C4-2B (cell line): Measurements from ENCODE around the gene RNF152.

ENCODE experiments used
- H3K27ac ChIP-seq: fragments of 450-650 bp; 2 replicates; pipeline ENCODE4 v1.5.1; 2017
- ZFX ChIP-seq: fragments of 450-650 bp; IDR thresholded peaks from 2 replicates; pipeline ENCODE4 v1.6.1; 2017
- TF ChIP-seq, protein P1 (sequence below): fragments of 450-650 bp; conservative IDR thresholded peaks from 2 replicates; pipeline ENCODE4 v1.5.1; 2017; ENCODE audit warnings: mild to moderate bottlenecking

RNF152 gene

DNA sequence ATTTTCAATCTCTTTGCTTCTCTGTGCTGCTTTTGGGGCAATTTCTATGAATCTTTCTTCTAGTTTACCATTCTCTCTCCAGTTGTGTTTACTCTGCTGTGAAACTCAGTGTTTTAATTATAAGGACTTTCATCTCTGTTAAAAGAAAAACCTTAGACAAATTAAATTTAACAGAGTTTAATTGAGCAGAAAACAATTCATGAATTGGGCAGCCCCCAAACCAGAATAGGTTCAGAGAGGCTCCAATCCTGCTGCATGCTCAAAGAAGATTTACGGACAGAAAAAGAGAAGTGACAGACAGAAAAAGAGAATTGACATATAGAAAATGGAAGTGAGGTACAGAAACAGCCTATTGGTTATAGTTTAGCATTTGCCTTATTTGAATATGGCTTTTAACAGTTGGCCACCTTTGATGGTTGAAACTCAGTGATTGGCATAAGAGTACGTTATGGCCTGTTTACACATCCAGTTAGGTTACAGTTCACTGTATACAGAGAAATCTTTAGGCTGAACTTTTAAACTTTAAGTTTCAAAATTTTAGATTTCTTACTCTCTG, 120.4 kb downstream of the RNF152 start:
- H3K27ac ChIP-seq: no peak overlapping the region
- TF ChIP-seq, protein P1, sequence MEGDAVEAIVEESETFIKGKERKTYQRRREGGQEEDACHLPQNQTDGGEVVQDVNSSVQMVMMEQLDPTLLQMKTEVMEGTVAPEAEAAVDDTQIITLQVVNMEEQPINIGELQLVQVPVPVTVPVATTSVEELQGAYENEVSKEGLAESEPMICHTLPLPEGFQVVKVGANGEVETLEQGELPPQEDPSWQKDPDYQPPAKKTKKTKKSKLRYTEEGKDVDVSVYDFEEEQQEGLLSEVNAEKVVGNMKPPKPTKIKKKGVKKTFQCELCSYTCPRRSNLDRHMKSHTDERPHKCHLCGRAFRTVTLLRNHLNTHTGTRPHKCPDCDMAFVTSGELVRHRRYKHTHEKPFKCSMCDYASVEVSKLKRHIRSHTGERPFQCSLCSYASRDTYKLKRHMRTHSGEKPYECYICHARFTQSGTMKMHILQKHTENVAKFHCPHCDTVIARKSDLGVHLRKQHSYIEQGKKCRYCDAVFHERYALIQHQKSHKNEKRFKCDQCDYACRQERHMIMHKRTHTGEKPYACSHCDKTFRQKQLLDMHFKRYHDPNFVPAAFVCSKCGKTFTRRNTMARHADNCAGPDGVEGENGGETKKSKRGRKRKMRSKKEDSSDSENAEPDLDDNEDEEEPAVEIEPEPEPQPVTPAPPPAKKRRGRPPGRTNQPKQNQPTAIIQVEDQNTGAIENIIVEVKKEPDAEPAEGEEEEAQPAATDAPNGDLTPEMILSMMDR: no peak
- no peak for TF ChIP-seq ZFX

DNA sequence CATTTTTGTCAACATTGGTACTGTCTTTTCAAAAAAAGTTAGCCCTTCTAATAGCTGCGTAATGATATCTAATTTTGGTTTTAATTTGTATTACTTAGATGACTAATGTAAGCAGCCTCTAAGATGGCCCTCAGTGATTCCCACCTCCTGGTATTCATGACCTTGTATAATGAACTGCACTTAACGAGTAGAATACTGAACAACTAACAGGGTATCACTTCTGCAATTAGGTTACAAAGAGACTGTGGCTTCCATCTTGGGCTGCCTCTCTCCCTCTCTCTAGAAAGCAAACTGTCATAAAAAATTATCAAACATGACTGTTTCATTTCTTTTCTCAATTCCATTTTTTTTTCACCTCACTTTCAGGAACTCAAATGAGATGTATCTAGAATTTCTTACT, 120.9 kb downstream of the RNF152 start:
- no peak overlapping the region for H3K27ac ChIP-seq
- TF ChIP-seq ZFX: no peak
- TF ChIP-seq, protein P1: no peak

DNA sequence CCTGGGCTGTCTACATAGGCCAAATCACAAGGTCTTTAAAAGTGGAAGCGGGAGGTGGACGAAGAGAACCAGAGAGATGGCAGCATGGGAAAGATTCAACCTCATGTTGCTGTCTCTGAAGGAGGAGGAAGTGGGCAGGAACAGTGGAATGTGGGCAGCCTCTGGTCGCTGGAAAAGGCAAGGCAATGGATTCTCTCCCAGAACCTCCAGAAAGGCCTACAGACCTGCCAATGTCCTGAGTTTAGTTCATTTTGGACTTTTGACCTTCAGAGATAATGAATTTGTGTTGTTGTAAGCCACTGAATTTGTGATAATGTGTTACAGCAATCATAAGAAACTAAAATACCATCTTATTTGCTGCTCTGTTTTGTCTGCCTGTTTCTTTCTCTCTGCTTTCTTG, 122.5 kb downstream of the RNF152 start:
- no peak for TF ChIP-seq ZFX
- TF ChIP-seq, protein P1: no peak
- no peak overlapping the region for H3K27ac ChIP-seq

DNA sequence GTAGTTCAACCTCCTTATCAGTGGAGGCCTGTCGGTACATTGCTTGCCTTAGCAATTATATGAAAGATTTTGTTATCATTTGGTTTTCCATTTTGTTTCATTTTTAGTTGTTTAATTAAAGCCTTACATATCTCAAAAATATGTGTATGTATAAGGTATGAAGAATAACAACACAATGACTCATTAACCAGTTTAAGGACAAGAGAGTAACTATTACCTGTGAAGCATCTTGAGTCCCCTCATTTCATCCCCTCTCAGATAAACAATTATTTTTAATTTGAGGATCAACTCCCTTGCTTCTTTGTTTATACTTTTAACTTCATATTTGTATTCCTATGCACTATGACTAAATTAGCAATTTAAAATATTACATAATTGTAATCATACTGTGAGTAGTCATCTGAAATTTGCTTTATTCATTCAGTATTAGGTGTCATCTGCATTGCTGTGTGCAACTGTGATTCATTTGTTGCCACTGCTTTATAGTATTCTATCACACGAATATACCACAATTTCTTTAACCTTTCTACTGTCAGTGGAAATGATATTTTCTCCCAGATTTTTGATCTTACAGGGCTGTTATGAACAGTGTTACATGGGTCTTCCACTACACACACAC, 126.4 kb downstream of the RNF152 start:
- no peak overlapping the region for H3K27ac ChIP-seq
- TF ChIP-seq, protein P1: no peak
- TF ChIP-seq ZFX: no peak

DNA sequence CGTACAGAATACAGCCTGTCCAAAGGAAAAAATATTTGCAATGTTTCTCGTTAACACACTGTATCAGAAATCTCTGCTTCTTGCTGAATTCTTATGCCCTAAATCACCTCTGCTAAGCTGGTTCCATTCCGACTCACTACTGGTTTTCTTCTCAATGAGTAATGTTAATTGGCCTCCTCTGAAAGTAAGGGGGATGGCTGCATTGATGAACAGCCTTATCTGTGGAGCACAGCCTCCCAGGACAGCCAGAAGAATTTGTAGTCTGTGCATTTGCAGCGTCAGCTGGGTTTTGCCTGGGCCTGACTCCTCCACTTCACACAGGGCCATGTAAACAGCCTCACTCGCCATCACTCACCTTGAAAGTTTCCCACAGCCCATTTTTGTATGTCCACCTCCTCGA, 127.7 kb downstream of the RNF152 start:
- H3K27ac ChIP-seq: no peak overlapping the region
- TF ChIP-seq, protein P1: no peak
- TF ChIP-seq ZFX: no peak

DNA sequence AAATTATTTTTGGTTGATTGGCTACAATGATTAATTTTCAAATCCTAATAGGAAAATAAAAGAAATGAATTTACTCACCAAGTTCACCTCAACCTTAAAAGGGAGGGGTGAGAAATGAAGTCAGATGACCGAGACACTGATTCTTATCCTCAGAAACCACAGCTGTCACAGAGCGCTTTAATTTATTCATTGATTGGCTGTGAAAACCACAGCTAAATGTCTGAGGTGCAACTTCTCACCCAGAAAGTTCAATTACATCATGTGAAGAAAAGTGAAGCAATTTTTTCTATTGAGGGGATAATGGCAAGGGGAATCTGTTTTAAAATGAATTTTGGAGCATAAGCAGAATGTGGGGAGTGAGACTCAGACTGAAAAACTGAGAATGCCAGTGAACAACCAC, 128.4 kb downstream of the RNF152 start:
- TF ChIP-seq, protein P1: no peak
- no peak for TF ChIP-seq ZFX
- H3K27ac ChIP-seq: no peak overlapping the region

DNA sequence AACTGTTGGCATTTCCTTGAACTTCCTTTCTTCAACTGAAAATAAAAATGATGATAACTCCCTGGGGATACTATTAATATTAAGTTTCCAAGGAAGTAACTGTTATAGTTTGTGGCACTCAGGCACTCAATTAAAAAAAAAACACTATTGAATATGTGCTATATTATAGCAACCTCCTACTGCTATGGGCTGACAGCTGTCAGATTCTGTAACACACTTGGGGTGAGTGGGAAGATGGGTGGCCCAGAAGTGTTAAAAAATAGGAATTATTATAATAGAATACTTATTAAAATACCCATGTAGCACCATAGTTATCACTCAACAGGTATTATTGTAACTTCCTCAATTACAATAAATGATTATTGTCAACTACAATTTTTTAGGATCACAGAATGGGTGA, 130.9 kb downstream of the RNF152 start:
- no peak for TF ChIP-seq ZFX
- TF ChIP-seq, protein P1: no peak
- no peak overlapping the region for H3K27ac ChIP-seq
